HL-60/S4 treated with retinoic acid at 250 ng/mL for 4 days and 3 days (cell line): Measurements from ENCODE around the gene BCKDK.
"Not testable (repeated sequence)": the region's sequence is repeated elsewhere in the genome, so short reads cannot be mapped to it uniquely, and the experiment has no call there.

ENCODE experiments used
- in situ Hi-C: fragments of 300-500 bp; cut with MboI; formaldehyde crosslinking; loops from 2 replicates; pipeline ENCODE4 v1.7.0; 2022; ENCODE audit warnings: low sequenced_read_pairs

BCKDK gene

DNA sequence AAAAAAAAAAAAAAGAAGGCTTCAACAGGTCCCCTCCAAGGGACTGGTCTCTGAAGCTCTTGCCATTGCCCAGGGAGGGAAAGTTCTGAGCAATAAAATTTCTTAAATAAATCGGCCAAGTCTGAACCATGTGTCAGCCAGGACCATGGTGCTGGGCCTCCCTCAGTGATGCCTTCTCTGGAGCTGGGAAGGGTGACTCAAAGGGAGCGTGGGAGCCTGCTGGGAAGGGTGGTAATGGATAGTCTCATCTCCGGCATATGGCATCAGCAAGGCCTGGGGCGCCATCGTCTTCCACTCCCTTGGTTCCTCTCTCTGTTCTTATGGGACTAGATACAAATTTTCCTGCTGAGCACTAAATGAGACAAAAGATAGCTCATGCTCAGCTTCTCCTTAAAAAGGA, 15.9 kb upstream of the BCKDK start:
- in situ Hi-C loops, result loop anchor here (25.0 kb wide), 1 partner anchor 770 kb away; the partner anchor contains the start of gene ZNF267

DNA sequence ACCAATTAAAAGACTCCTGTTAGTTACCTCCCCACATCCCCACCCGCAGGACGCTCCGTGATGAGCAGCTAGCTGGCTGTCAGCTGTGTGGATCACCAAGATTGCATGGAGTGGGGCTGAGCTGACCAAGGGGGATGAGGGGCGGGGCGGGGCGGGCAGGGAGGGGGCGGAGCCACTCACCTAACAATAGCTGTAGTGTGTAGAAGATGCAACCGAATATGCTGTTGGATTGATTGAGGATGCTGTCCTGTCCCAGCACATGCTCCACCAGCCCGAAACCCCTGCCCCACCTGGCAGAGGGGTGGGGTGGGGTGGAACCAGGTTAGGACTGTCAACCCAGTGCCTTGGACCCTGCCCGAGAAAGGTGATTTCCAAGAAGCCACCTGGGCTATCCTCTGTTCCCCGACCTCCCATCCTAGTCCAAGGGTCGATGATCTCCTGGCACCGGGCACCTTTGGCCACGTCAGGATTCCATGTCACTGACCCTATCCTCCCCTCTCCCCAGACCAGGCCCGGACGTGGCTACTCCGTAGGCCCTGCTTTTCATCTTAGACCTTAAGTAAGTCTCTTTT, 15.0 kb upstream of the BCKDK start:
- in situ Hi-C loops, result loop anchor here (25.0 kb wide), 1 partner anchor 769 kb away; the partner anchor contains the start of gene ZNF267

DNA sequence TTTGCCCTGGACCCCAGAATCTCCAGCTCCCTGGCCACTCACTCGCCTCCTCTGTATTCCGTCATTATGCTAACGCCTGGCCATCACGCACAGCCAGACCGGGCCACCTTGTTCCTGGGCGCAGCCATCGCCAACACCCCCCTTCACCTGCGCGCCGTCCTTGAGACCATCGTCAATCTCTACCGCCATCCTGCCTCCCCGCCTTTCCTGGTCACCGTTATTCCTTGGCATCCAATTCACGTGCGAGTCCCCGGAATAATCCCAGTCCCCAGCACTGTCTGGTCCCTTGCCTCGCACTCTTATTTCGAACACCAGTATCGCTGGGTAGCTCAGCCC, 14.1 kb upstream of the BCKDK start:
- in situ Hi-C loops, result loop anchor here (25.0 kb wide), 1 partner anchor 768 kb away; the partner anchor contains the start of gene ZNF267

DNA sequence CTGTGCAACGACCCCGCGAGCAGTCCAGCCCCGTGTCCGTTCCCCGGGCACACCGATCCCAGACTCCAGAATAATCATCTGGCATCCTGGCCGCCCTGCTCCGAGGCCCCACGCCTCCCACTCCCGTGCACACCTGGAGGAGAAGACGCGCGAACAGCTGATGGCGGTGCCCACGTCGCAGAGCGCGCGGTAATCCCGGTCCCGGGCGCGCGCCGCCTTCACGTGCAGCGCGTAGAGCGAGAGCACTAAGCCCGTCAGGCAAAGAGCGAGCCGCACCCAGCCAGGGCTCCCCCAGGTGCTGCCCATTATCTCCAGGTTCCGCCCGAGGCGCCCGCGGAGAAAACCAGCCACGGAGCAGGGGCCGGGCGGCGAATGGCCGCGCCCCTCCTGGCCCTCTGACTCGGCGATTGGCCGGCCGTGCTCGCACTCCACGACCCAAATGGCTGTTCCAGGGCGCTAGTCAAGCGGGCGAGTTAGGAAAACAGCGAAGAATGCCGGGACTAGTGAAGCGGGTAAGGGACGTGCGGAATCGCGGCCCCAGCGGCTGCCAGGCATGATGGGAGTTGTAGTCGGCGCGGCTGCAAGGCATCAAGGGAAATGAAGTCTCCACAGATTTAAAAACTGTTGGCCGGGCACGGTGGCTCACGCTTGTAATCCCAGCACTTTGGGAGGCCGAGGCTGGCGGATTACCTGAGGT, 13.6 kb upstream of the BCKDK start, which contains the start of gene VKORC1:
Gene VKORC1 (minus strand): TSS at position 374 of the 697 bp plus-strand sequence. CDS start 68 bp downstream, at position 306.
- in situ Hi-C loops, result loop anchor here (25.0 kb wide), 1 partner anchor 768 kb away; the partner anchor contains the start of gene ZNF267

- in situ Hi-C loops, result loop anchor here (25.0 kb wide), 1 partner anchor 762 kb away; the partner anchor contains the start of gene ZNF267
Measured at GRCh38 chr16:31099860-31100638, 8.1 kb upstream of the BCKDK start.

DNA sequence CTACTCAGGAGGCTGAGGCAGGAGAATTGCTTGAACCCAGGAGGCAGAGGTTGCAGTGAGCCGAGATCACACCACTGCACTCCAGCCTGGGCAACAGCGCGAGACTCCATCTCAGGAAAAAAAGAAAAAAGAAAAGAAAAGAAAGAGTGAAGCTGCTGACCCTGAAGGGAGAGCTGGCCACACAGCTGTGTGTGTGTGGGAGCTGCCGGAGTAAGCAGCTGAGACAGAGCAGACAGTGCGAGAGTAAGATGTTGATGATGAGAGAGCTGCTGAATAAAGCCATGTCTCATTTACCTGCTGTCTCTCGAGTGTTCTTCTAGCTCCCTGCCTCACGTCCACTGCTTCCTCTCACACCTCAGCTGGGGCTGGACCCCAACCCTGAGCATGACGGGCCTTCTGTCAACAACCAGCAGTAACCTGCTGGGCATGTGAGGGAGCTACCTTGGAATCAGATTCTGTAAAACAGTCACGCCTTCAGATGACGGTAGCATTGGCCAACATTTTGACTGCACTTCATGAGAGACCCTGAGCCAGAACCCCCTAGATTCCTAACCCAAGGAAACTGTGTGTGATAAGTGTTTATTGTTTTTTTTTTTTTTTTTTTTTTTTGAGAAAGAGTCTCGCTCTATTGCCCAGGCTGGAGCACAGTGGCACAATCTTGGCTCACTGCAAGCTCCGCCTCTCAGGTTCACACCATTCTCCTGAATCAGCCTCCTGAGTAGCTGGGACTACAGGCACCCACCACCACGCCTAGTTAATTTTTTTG, 7.1 kb upstream of the BCKDK start:
- in situ Hi-C loops, result not testable (repeated sequence)

- in situ Hi-C loops, result no loop called here
Measured at GRCh38 chr16:31105677-31106213, 2.4 kb upstream of the BCKDK start.

GRCh38 chr16:31106509-31107464, 1.4 kb upstream of the BCKDK start:
- in situ Hi-C loops, result no loop called here

GRCh38 chr16:31107465-31107867, 720 bp upstream of the BCKDK start:
- in situ Hi-C loops, result no loop called here

GRCh38 chr16:31108794-31109558, 790 bp downstream of the BCKDK start:
- in situ Hi-C loops, result no loop called here

GRCh38 chr16:31109622-31110021, 1.4 kb downstream of the BCKDK start:
- in situ Hi-C loops, result no loop called here

- in situ Hi-C loops, result no loop called here
Measured at GRCh38 chr16:31110106-31111034, 2.2 kb downstream of the BCKDK start.

- in situ Hi-C loops, result no loop called here
Measured at GRCh38 chr16:31111881-31112466, 3.8 kb downstream of the BCKDK start.

GRCh38 chr16:31112711-31113110, 4.5 kb downstream of the BCKDK start:
- in situ Hi-C loops, result no loop called here

DNA sequence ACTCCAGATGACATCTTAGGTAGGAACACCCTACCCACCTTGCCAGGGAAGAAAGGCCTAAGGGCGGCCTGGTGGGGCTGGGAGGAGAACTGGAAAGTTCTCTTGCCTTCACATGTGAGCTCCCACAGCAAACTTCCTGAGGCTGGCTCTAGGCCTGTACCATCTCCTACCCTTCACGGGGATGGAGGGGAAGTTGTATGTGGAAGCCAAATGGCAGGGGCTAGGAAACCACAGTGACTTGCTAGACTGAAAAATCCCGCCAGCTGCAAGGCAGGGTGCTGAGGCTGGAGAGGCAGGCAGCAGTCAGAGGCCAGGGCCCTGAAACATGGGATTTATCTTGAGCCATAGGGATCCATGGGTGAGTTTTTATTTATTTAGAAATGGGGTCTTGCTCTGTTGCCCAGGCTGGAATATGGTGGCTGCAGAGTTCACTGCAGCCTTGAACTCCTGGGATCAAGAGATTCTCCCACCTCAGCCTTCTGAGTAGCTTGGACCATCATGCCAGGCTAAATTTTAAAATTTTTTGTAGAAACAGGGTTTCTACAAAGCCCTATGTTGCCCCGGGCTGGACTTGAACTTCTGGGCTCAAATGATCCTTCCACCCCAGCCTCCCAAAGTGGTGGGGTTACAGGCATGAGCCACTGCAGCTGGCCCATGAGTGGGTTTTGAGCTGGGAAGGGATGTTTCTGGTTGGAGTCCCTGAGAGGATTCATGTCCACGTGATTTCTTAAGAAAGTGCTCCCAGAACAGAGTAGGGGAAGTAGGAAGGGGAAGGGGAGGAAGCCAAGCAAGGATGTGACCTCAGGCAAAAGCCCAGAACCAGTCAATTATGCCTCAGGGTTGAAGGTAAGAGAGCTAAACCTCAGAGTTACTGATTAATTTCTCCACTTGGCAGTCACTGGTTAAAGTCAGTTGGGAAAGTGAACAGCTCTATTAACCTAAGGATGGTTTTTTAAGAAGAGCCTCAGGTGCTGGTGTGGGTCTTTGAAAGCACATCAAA, 5.2 kb downstream of the BCKDK start:
- in situ Hi-C loops, result no loop called here

GRCh38 chr16:31114468-31114867, 6.3 kb downstream of the BCKDK start:
- in situ Hi-C loops, result no loop called here
